Measurements from ENCODE around the gene LEMD2.

Gene LEMD2

DNA sequence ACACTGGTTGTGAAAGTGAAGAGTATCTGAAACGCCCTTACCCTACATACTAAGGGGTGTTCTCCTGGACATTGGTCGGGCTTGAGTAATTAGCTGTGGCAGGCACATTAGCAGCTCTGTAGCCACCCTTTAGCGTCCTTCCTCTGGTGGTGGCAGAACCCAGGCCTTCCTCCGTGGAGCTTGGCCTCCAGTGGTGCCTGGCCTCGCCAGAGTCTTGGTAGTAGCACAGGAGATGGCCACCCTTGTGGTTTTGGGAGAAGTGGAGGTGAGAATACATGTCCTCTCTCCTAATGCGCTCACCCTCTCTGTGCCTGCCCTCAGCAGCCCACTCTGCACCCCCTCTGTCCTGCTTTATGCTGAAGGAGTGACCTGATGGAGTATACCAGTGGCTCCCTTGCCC is 59.9 kb downstream of the LEMD2 start:
- DNase-seq (ENCODE audit: low read depth, low spot score), result no peak
- H3K4me3 ChIP-seq (ENCODE audit: low read length), result no peak overlapping the region

GRCh38 chr6:33728438-33728837 is 60.5 kb downstream of the LEMD2 start:
- H3K4me3 ChIP-seq (ENCODE audit: low read length), result no peak overlapping the region

GRCh38 chr6:33727932-33728331 is 61.0 kb downstream of the LEMD2 start:
- H3K4me3 ChIP-seq (ENCODE audit: low read length), result no peak overlapping the region
- DNase-seq (ENCODE audit: low read depth, low spot score), result no peak

More at GRCh38 chr6:33728438-33728837, 60.5 kb downstream of the LEMD2 start:
- DNase-seq (ENCODE audit: low read depth, low spot score), result no peak

- no peak for DNase-seq (ENCODE audit: low read depth, low spot score)
- H3K4me3 ChIP-seq (ENCODE audit: low read length), result no peak overlapping the region
Observed at GRCh38 chr6:33727126-33727525, 61.8 kb downstream of the LEMD2 start.

DNA sequence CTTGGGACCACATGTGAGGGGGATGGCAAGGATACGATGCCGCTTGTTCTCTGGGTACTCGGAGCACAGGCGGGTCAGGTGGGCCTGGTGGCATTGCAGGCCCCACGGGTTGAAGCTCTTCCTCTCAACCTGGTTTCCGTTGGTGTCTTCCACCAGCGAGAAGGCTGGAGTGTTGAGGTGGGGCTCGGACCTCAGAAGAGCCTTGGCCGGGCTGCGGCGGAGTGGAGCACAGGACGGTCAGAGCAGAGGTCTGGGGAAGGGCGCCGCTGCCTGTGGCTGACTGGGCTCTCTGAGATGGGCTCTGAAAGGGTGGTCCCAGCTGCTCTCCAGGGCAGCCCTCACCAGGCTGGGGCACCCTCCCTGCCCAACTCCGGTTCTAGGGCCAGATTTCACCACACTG is 62.2 kb downstream of the LEMD2 start:
- DNase-seq (ENCODE audit: low read depth, low spot score), result no peak
- no peak overlapping the region for H3K4me3 ChIP-seq (ENCODE audit: low read length)

GRCh38 chr6:33725891-33726673 is 62.8 kb downstream of the LEMD2 start:
- no peak overlapping the region for H3K4me3 ChIP-seq (ENCODE audit: low read length)
- DNase-seq (ENCODE audit: low read depth, low spot score), result no peak

DNA sequence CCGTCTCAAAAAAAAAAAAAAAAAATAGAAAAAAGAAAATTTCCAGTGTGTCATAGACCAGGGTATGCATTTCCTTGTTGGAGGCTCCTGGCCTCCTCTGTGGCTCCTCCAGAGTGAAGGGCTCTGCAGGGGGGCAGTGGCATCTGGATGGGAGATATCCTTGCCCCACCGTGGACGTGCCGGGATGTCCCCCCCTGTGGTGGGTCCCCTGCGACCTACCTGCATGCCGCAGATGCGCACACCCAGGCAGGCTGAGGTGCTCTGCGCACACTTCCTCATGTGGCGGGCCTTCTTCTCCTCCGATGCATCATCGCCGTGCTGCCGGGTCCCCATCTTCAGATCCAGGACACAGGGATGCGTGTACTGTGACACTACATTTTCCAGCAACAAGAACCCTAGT is 63.7 kb downstream of the LEMD2 start:
- no peak for DNase-seq (ENCODE audit: low read depth, low spot score)
- no peak overlapping the region for H3K4me3 ChIP-seq (ENCODE audit: low read length)

GRCh38 chr6:33724102-33725023 is 64.6 kb downstream of the LEMD2 start:
- no peak overlapping the region for H3K4me3 ChIP-seq (ENCODE audit: low read length)

GRCh38 chr6:33723371-33724085 is 65.4 kb downstream of the LEMD2 start:
- DNase-seq (ENCODE audit: low read depth, low spot score), result no peak
- H3K4me3 ChIP-seq (ENCODE audit: low read length), result no peak overlapping the region

More at GRCh38 chr6:33724102-33725023, 64.6 kb downstream of the LEMD2 start:
- DNase-seq (ENCODE audit: low read depth, low spot score), result no peak

GRCh38 chr6:33722103-33722623 is 66.8 kb downstream of the LEMD2 start:
- no peak overlapping the region for H3K4me3 ChIP-seq (ENCODE audit: low read length)
- no peak for DNase-seq (ENCODE audit: low read depth, low spot score)

GRCh38 chr6:33721508-33721907 is 67.4 kb downstream of the LEMD2 start:
- no peak overlapping the region for H3K4me3 ChIP-seq (ENCODE audit: low read length)
- DNase-seq (ENCODE audit: low read depth, low spot score), result no peak

Data from Jurkat, Clone E6-1 (cell line).